Fibroblast of lung (primary cell): Measurements from ENCODE around the gene ERBB2.

ENCODE experiments used
- EZH2 ChIP-seq: IDR thresholded peaks from 2 replicates; pipeline ENCODE4 v1.5.1; 2012; ENCODE audit warnings: low read length, control low read depth, mild to moderate bottlenecking; ENCODE audit errors: missing control alignments
- TF ChIP-seq, protein P1 (sequence below), 2 donors: IDR thresholded peaks in 1 of 2; conservative IDR thresholded peaks in 1 of 2; 1 replicate in 1 of 2; 2 replicates in 1 of 2; pipeline ENCODE4 v1.5.1; 2011 to 2012; ENCODE audit warnings: low read length in 2 of 2, control low read depth in 1 of 2, inconsistent platforms in 1 of 2, low read depth in 1 of 2, mild to moderate bottlenecking in 1 of 2

DNA sequence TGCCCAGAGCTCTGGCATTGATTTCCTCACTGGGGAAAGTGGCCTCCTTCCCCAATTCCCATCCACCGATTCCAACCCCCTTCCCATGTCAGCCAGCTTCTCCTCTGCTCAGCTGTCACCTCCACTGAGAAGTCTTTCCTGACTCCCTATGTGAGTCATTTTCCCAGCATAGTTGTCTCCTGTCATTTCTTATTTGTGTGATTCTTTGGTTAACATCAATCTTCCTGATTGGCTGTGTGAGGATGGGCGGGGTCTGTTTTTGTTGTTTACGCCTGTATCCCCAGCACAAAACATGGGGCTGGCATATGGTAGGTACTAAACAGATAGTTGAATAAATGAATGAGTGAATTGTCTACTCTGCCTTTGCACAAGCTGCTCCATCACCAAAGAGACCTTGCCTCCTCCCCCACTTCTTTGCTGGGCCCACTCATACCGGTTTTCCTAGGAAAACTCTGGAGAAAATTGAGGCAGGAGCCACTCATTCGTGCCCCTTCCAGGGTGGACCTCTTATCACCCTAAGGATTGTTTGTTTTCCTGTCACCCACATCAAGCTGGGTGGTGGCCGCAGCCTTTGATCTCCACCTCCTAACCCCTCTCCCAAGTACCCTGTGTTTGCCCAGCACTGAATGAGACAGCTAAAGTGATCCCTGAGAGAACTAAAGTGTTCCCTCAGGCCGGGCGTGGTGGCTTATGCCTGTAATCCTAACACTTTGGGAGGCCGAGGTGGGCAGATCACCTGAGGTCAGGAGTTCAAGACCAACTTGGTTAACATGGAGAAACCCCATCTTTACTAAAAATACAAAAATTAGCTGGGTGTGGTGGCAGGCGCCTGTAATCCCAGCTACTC, 36.7 kb downstream of the ERBB2 start:
- TF ChIP-seq, protein P1, sequence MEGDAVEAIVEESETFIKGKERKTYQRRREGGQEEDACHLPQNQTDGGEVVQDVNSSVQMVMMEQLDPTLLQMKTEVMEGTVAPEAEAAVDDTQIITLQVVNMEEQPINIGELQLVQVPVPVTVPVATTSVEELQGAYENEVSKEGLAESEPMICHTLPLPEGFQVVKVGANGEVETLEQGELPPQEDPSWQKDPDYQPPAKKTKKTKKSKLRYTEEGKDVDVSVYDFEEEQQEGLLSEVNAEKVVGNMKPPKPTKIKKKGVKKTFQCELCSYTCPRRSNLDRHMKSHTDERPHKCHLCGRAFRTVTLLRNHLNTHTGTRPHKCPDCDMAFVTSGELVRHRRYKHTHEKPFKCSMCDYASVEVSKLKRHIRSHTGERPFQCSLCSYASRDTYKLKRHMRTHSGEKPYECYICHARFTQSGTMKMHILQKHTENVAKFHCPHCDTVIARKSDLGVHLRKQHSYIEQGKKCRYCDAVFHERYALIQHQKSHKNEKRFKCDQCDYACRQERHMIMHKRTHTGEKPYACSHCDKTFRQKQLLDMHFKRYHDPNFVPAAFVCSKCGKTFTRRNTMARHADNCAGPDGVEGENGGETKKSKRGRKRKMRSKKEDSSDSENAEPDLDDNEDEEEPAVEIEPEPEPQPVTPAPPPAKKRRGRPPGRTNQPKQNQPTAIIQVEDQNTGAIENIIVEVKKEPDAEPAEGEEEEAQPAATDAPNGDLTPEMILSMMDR (conservative IDR thresholded peaks at IDR 0.05 in 1 of 2, IDR thresholded peaks at IDR 0.05 in 1 of 2; ENCODE audit: low read depth in 1 of 2, low read length in 2 of 2) = no peak
- no peak for TF ChIP-seq EZH2
